MCF 10A (cell line): ENCODE data around the gene CUEDC1. TPM values are rescaled to one million over a fixed set of nuclear protein-coding genes. Genes with fewer than 3 reads are reported as not detected.

ENCODE experiments used
- BruUV-seq: library from RNA; stranded (reverse); fragments of 400-500 nt; replicated peaks from 2 replicates; lab custom pipeline; 2021; lab: Mats Ljungman, UMichigan
- CTCF ChIA-PET: fragments of 300-600 bp; sonication (Branson Sonifier 250); formaldehyde crosslinking; extraction: SDS; loops from one replicate; lab custom pipeline; 2021; ENCODE audit warnings: antibody characterized with exemption, inconsistent platforms; lab: Yijun Ruan, JAX
- POLR2A ChIA-PET: fragments of 300-600, 350-650 bp; sonication (Branson Sonifier 250); formaldehyde crosslinking; extraction: SDS; loops from one replicate; lab custom pipeline; 2020; ENCODE audit warnings: antibody characterized with exemption, inconsistent platforms; lab: Yijun Ruan, JAX
- DNase-seq: peaks from one replicate; pipeline ENCODE4 v3.0.0-alpha.2; 2018; ENCODE audit not compliant: unreplicated experiment
- H3K27ac Mint-ChIP-seq: one replicate; pipeline ENCODE4 v1.8.0; 2022; ENCODE audit warnings: mild to moderate bottlenecking, low read depth, mixed read lengths; ENCODE audit not compliant: unreplicated experiment
- H3K27me3 Mint-ChIP-seq: one replicate; pipeline ENCODE4 v1.8.0; 2022; ENCODE audit warnings: mixed read lengths; ENCODE audit not compliant: insufficient read depth, unreplicated experiment
- H3K36me3 Mint-ChIP-seq: one replicate; pipeline ENCODE4 v1.8.0; 2022; ENCODE audit warnings: mild to moderate bottlenecking, moderate library complexity, mixed read lengths; ENCODE audit not compliant: insufficient read depth, unreplicated experiment
- H3K4me1 Mint-ChIP-seq: one replicate; pipeline ENCODE4 v1.8.0; 2022; ENCODE audit warnings: mixed read lengths; ENCODE audit not compliant: insufficient read depth, unreplicated experiment
- H3K4me3 Mint-ChIP-seq: one replicate; pipeline ENCODE4 v1.8.0; 2022; ENCODE audit warnings: mild to moderate bottlenecking, moderate library complexity, mixed read lengths; ENCODE audit not compliant: unreplicated experiment
- H3K9me3 Mint-ChIP-seq: one replicate; pipeline ENCODE4 v1.8.0; 2022; ENCODE audit warnings: mixed read lengths; ENCODE audit not compliant: unreplicated experiment
- intact Hi-C: fragments of 100-400 bp; cut with micrococcal nuclease; formaldehyde crosslinking; loops from 2 replicates; pipeline ENCODE4 v1.14.1; 2022
- total RNA-seq: library from RNA; stranded (reverse); gene quantifications from 2 replicates; pipeline ENCODE4 v1.2.3, GENCODE V29; 2022
- TF ChIP-seq, protein P1 (sequence below): fragments of 200-600 bp; IDR thresholded peaks from one replicate; pipeline ENCODE4 v1.8.0; 2022; ENCODE audit warnings: antibody characterized with exemption, mild to moderate bottlenecking; ENCODE audit not compliant: unreplicated experiment

The CUEDC1 gene
- total RNA-seq, 1 experiment from 2014 or later: 15.6 TPM

DNA sequence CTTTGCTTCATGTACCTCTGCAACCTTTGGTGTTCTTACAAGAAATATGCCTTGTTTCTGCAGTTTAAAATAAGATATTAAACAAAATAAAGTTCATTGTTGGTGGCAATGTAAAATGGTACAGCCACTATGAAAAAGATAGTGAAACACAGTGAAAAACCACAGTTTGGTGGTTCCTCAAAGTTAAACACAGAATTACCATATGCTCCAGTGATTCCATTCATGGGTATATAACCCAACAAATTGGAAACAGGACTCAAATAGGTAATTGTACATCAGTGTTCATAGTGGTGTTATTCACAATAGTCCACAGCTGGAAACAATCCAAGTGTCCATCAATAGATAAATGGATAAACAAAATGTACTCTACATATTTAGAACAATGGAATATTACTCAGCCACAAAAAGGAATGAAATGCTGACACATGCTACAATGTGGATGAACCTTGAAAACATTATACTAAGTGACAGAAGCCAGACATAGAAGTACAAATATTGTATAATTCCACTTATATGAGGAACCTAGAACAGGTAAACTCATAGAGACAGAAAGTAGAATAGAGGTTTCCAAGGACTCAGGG is 49.2 kb downstream of the CUEDC1 start:
- BruUV-seq: no TSS peak
- ChIA-PET CTCF (interaction anchor here (0.7 to 3.4 kb wide), 2 partner anchors 41 to 42 kb away, joined by 6 to 23 read pairs; no protein-coding TSS in a partner anchor), POLR2A (interaction anchor here (1.2 to 7.6 kb wide), 2 partner anchors 44 to 56 kb away, joined by 4 to 102 read pairs; partner anchors contain the start of gene MRPS23)
- H3K9me3 Mint-ChIP-seq: no peaks in the 10 kb centered on the region
- H3K36me3 Mint-ChIP-seq: peaks cover 7% of the 10 kb centered on the region
- intact Hi-C loops: no loop called here
- no peak for DNase-seq
- peaks cover 48% of the 10 kb centered on the region for H3K4me1 Mint-ChIP-seq
- no peak overlapping the region for H3K4me3 Mint-ChIP-seq
- H3K27ac Mint-ChIP-seq: no peak overlapping the region
- TF ChIP-seq, protein P1, sequence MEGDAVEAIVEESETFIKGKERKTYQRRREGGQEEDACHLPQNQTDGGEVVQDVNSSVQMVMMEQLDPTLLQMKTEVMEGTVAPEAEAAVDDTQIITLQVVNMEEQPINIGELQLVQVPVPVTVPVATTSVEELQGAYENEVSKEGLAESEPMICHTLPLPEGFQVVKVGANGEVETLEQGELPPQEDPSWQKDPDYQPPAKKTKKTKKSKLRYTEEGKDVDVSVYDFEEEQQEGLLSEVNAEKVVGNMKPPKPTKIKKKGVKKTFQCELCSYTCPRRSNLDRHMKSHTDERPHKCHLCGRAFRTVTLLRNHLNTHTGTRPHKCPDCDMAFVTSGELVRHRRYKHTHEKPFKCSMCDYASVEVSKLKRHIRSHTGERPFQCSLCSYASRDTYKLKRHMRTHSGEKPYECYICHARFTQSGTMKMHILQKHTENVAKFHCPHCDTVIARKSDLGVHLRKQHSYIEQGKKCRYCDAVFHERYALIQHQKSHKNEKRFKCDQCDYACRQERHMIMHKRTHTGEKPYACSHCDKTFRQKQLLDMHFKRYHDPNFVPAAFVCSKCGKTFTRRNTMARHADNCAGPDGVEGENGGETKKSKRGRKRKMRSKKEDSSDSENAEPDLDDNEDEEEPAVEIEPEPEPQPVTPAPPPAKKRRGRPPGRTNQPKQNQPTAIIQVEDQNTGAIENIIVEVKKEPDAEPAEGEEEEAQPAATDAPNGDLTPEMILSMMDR: no peak
- H3K27me3 Mint-ChIP-seq: no peaks in the 10 kb centered on the region

- TF ChIP-seq, protein P1: no peak
- H3K27ac Mint-ChIP-seq: peak overlapping the region; percentile 23
- H3K36me3 Mint-ChIP-seq: peaks cover 7% of the 10 kb centered on the region
- ChIA-PET POLR2A (interaction anchor here (0.6 to 7.6 kb wide), 14 partner anchors 11 to 103 kb away, joined by 3 to 102 read pairs (median 12); partner anchors contain the start of genes MRPS23, SRSF1 and VEZF1), CTCF (interaction anchor here (0.7 to 5.2 kb wide), 10 partner anchors 19 to 95 kb away, joined by 3 to 23 read pairs (median 4); no protein-coding TSS in a partner anchor)
- H3K4me1 Mint-ChIP-seq: peaks cover 49% of the 10 kb centered on the region
- no peaks in the 10 kb centered on the region for H3K27me3 Mint-ChIP-seq
- no peaks in the 10 kb centered on the region for H3K9me3 Mint-ChIP-seq
- intact Hi-C loops: loop anchor here (1.0 to 5.0 kb wide), 3 partner anchors 12 to 45 kb away; no protein-coding TSS in a partner anchor
- BruUV-seq: no TSS peak
- no peak overlapping the region for H3K4me3 Mint-ChIP-seq
- DNase-seq: no peak
These were observed 51.3 kb downstream of the CUEDC1 start for GRCh38 chr17:57903961-57904360.

DNA sequence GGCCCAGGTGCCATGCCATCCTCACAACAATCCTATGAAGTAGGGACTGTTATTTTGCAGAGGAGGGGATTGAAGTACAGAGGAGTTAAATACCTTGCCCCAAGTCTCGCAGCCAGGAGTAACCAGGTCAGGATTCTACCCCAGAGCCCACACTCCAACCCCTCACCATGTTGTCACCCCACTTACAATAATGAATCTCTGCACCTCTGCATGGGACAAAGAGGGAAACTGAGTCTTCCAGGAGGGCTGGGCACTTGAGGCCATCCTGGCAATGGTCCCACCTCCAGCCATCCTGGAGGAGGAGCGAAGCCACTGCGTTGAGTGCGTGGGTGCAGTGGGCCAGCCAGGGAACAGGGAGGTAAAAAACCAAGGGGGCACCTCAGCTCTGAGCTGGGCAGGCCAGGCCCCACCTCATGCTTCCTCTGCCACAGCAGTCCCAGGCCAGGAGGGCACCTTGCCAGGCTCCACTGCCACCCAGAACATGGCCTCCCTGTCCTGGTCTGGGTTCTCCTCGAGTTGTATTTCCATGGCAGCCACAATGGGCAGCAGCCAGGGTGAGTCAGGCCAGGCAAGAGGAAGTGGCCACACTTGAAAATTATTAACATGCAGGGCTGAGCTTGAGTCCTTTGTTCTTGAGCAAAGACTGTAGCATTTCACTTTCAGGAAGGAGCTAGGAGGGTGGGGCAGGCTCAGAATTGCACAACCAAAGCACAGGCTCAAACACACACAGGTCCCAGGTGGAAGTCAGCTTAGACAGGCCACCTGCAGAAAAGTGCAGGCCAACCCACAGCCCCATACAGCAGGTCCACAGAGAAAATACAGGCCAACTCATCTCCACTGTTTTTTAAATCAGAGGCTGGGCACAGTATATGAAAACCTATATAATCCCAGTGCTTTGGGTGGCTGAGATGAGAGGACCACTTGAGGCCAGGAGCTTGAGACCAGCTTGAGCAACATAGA is 52.1 kb downstream of the CUEDC1 start:
- no peaks in the 10 kb centered on the region for H3K9me3 Mint-ChIP-seq
- H3K4me3 Mint-ChIP-seq: peak overlapping the region; percentile 22
- TF ChIP-seq, protein P1: no peak
- no TSS peak for BruUV-seq
- DNase-seq: peak; percentile 95
- POLR2A ChIA-PET: interaction anchor here (0.6 to 7.6 kb wide), 26 partner anchors 11 to 1883 kb away, joined by 3 to 102 read pairs (median 4); partner anchors contain the start of genes MRPS23, SRSF1 and VEZF1
- H3K27me3 Mint-ChIP-seq: no peaks in the 10 kb centered on the region
- peak overlapping the region; percentile 23 for H3K27ac Mint-ChIP-seq
- peaks cover 7% of the 10 kb centered on the region for H3K36me3 Mint-ChIP-seq
- peaks cover 49% of the 10 kb centered on the region for H3K4me1 Mint-ChIP-seq
- CTCF ChIA-PET: interaction anchor here (0.6 to 5.2 kb wide), 15 partner anchors 10 to 1561 kb away, joined by 3 to 23 read pairs (median 4); no protein-coding TSS in a partner anchor
- intact Hi-C loops: loop anchor here (1.0 to 5.0 kb wide), 3 partner anchors 11 to 46 kb away; no protein-coding TSS in a partner anchor
